ENCODE data around the gene CCDC9. TPM values are rescaled to one million over a fixed set of nuclear protein-coding genes. Genes with fewer than 3 reads are reported as not detected.

Gene CCDC9
- 30.4 and 34.7 TPM in 2 replicates for total RNA-seq

- intact Hi-C loops (cut with micrococcal nuclease), result loop anchor here (1.0 to 5.0 kb wide), 5 partner anchors 12 to 911 kb away; partner anchors contain the start of genes TMEM160 and ZC3H4
Observed at GRCh38 chr19:47255879-47256692, at the start of gene CCDC9. Gene CCDC9, plus strand, starts transcription at chr19:47256525. Its CDS starts 1,876 bp downstream, at chr19:47258401.

GRCh38 chr19:47209319-47210179 is 46.8 kb upstream of the CCDC9 start:
- intact Hi-C loops (cut with micrococcal nuclease), result loop anchor here (1.0 to 2.0 kb wide), 4 partner anchors 17 to 61 kb away; no protein-coding TSS in a partner anchor

DNA sequence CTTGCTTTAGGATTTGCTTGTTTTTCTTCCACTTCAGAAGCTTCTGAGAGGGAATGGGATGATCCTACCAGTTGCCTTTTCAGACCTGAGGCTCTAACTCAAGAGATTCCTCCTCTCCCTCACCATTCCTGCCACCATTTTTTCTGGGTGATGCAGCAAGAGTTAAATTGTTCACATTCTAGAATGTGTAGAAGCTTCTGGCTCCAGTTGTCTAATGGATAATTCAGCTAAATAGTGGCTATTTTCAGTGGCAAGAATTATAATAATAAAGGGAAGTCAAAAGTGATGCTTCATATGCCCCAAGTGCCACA is 46.2 kb upstream of the CCDC9 start:
- intact Hi-C loops (cut with micrococcal nuclease), result loop anchor here (1.0 to 2.0 kb wide), 4 partner anchors 16 to 61 kb away; no protein-coding TSS in a partner anchor

- intact Hi-C loops (cut with micrococcal nuclease), result loop anchor here (1.0 to 2.0 kb wide), 4 partner anchors 15 to 62 kb away; no protein-coding TSS in a partner anchor
Observed at GRCh38 chr19:47210689-47211316, 45.5 kb upstream of the CCDC9 start.

- intact Hi-C loops (cut with micrococcal nuclease), result no loop called here
Observed at GRCh38 chr19:47215581-47215980, 40.7 kb upstream of the CCDC9 start.

- intact Hi-C loops (cut with micrococcal nuclease), result no loop called here
Observed at GRCh38 chr19:47221080-47221841, 35.1 kb upstream of the CCDC9 start.

DNA sequence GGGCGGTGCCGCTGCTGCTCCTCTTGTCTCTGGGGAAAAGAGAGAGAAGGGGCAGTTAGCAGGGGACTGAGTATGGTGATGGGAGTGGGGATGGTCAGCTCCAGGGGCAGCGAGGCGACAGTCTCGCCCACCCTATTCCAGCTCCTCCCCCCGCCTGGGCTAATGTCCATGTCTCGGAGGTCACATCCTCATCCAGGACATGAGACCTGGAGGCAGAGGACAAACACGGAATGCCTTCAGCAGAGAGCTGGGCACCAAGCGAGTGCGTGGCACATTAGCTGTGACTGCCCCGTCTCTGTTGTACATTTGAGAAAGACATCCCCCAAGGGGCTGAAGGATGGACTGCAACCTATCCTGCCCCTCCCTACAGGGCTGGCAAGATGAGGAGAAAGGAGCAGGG is 34.4 kb upstream of the CCDC9 start:
- intact Hi-C loops (cut with micrococcal nuclease), result no loop called here

- intact Hi-C loops (cut with micrococcal nuclease), result loop anchor here (1.0 to 2.0 kb wide), 3 partner anchors 16 to 39 kb away; partner anchors contain the start of gene CCDC9
Observed at GRCh38 chr19:47225746-47226425, 30.4 kb upstream of the CCDC9 start.

GRCh38 chr19:47226426-47227351 is 29.6 kb upstream of the CCDC9 start:
- intact Hi-C loops (cut with micrococcal nuclease), result loop anchor here (1.0 to 2.0 kb wide), 3 partner anchors 16 to 40 kb away; partner anchors contain the start of gene CCDC9

DNA sequence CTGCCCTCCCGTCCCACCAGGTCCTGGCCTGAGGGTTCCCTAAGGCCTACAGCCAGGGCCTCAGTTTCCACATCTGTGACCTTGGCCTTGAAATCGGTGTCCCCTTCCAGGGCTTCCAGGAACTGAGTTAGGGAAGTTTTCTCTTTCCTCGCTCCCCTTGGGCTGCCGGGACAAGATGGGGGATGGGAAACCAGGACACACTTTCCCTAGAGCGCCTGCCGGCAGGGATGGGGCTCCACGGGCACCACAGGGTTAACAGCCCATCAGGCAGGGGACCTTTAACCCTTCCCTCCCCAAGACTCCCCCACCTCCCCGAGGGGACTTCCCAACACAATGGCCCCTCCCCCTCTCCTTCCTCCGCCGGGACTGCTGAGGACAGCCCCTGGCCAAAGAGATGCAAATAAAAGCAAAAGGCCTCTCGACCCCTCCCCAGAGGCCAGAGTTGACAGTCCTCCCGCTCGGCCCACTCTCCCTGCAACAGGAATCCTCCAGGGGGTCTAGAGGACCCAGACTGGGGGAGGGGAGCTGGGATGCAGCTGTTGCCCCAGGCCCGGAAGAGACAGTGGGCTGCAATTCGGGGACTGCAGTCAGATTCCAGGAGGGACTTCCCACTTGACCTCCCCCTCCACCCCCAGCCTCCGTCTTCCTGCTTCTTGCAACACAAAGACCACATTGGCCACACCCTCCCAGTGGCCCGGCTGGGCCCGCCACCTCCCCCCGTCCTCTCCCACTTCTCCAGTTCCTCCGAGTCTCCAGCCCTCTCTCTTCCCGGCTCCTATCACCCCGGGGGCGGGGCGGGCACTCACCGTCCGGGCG is 28.8 kb upstream of the CCDC9 start:
- intact Hi-C loops (cut with micrococcal nuclease), result loop anchor here (2.0 kb wide), 1 partner anchor 41 kb away; no protein-coding TSS in a partner anchor

GRCh38 chr19:47228168-47228936 is 28.0 kb upstream of the CCDC9 start:
- intact Hi-C loops (cut with micrococcal nuclease), result no loop called here

DNA sequence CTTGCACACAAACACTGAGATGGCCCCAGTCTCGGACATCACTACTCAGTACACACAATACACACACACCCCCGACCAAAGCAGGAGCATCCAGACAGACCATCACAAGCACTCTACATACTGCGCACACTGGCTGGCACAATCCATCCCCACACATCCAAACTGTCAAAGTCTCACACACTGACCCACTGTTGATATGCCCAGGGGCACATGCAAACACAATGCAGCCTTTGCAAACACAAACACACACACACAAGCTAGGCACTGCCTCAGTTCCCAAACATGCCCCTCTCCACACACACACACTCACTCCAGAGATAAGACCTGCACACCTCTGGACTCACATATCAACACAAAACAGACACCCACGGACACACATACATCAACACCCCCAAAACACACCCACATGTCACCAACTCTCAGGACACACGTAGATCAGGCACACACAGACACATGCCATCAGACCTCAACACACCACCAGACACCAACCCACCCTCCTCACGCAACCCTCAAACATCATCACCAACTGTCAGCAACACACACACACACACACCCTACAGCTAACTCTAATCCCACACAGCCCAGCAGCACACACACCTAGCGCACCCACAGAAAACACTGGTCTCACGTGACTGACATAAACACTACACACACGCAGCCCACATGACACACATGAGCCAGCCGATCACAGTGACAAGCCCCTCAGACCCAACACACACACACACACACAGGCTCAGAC is 27.2 kb upstream of the CCDC9 start:
- intact Hi-C loops (cut with micrococcal nuclease), result loop anchor here (1.0 kb wide), 1 partner anchor 15 kb away; no protein-coding TSS in a partner anchor

DNA sequence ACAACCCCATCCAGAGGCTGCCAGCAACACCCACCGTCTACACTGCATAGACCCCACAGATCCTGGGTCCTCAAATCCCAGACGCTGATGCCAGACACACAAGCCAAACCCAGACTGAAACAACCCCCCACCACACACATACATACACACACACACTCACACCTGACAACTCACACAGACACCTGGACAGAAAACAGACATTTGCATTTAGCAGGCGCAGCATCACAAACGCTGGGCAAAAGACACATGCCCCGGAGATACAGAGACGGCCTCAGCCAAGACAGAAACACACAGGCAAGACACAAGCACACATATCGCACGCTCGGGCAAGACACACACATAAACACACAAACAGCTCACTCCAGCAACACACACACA is 26.7 kb upstream of the CCDC9 start:
- intact Hi-C loops (cut with micrococcal nuclease), result loop anchor here (1.0 kb wide), 2 partner anchors 15 to 19 kb away; no protein-coding TSS in a partner anchor

GRCh38 chr19:47230054-47230920 is 26.0 kb upstream of the CCDC9 start:
- intact Hi-C loops (cut with micrococcal nuclease), result loop anchor here (1.0 kb wide), 1 partner anchor 20 kb away; no protein-coding TSS in a partner anchor

DNA sequence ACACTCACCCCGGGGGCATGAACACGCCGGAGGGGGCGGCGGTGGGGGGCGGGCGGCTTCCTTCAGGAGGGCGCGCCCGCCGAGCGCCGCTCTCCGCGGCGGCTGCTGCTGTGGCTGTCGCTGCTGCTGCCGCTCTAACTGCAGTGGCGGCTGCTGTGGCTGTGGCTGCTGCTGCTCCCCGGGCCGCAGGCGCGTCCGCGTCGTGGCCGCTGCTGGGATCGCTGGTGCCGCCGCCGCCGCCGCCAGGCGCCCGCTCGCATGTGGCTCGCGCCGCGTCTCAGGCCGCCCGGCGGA is 25.5 kb upstream of the CCDC9 start, which contains the start of gene BBC3:
BBC3 (minus strand) TSS at position 279 of the 294 bp plus-strand sequence. CDS start 2,768 bp downstream, outside the sequence.
- intact Hi-C loops (cut with micrococcal nuclease), result loop anchor here (1.0 kb wide), 1 partner anchor 21 kb away; no protein-coding TSS in a partner anchor
